GM23338 (cell line): ENCODE data around the gene FGA. TPM values are rescaled to one million over a fixed set of nuclear protein-coding genes. Genes with fewer than 3 reads are reported as not detected.

Experiments used
- ATAC-seq: fragments of 200-7000 bp; cut with Tn5 transposase; 3 replicates; pipeline ENCODE4 v1.9.1; 2020
- DNase-seq: peaks from one replicate; pipeline ENCODE4 v3.0.0-alpha.2; 2015; ENCODE audit warnings: low spot score
- H2AFZ ChIP-seq: fragments of 200-600 bp; sonication (generic); 2 replicates; pipeline ENCODE4 v1.8.0; 2016; ENCODE audit warnings: antibody characterized with exemption, mild to moderate bottlenecking, moderate library complexity
- H3F3A ChIP-seq: fragments of 200-600 bp; sonication (generic); replicated peaks from 2 replicates; pipeline ENCODE4 v1.8.0; 2017; ENCODE audit warnings: antibody characterized with exemption, mixed run types, low read depth
- H3K27ac ChIP-seq: fragments of 200-600 bp; sonication (generic); 2 replicates; pipeline ENCODE4 v1.6.1; 2016; ENCODE audit warnings: low read depth
- H3K27me3 ChIP-seq: fragments of 200-600 bp; sonication (generic); 2 replicates; pipeline ENCODE4 v1.8.0; 2016; ENCODE audit warnings: mild to moderate bottlenecking, mixed run types, moderate library complexity; ENCODE audit not compliant: insufficient read depth
- H3K36me3 ChIP-seq: fragments of 200-600 bp; sonication (generic); 2 replicates; pipeline ENCODE4 v1.8.0; 2016; ENCODE audit warnings: mild to moderate bottlenecking; ENCODE audit not compliant: insufficient read depth
- H3K4me1 ChIP-seq: fragments of 200-600 bp; sonication (generic); 2 replicates; pipeline ENCODE4 v1.8.0; 2016; ENCODE audit warnings: mild to moderate bottlenecking, moderate library complexity; ENCODE audit not compliant: insufficient read depth
- H3K4me2 ChIP-seq: fragments of 200-600 bp; sonication (generic); 2 replicates; pipeline ENCODE4 v1.7.1; 2017; ENCODE audit warnings: mixed run types
- H3K4me3 ChIP-seq: fragments of 200-600 bp; sonication (generic); 2 replicates; pipeline ENCODE4 v1.6.1; 2016; ENCODE audit warnings: mixed run types
- H3K79me2 ChIP-seq: fragments of 200-600 bp; sonication (generic); replicated peaks from 2 replicates; pipeline ENCODE4 v1.8.0; 2017; ENCODE audit warnings: mild to moderate bottlenecking; ENCODE audit not compliant: insufficient read depth
- H3K9me2 ChIP-seq: fragments of 200-600 bp; sonication (generic); 2 replicates; pipeline ENCODE4 v1.8.0; 2017; ENCODE audit not compliant: insufficient read depth
- H4K20me1 ChIP-seq: fragments of 200-600 bp; sonication (generic); replicated peaks from 2 replicates; pipeline ENCODE4 v1.8.0; 2017; ENCODE audit warnings: mild to moderate bottlenecking; ENCODE audit not compliant: insufficient read depth
- H3K27ac Mint-ChIP-seq: 2 replicates; pipeline ENCODE4 v1.8.0; 2020; ENCODE audit warnings: inconsistent platforms, mild to moderate bottlenecking, moderate library complexity, mixed read lengths
- H3K27me3 Mint-ChIP-seq: 3 replicates; pipeline ENCODE4 v1.8.0; 2022; ENCODE audit warnings: low read depth, mild to moderate bottlenecking, moderate library complexity, mixed read lengths, inconsistent platforms; ENCODE audit not compliant: insufficient read depth, poor library complexity
- H3K36me3 Mint-ChIP-seq: 3 replicates; pipeline ENCODE4 v1.8.0; 2021; ENCODE audit warnings: low read depth, mild to moderate bottlenecking, inconsistent platforms, moderate library complexity, mixed read lengths
- H3K4me1 Mint-ChIP-seq: 3 replicates; pipeline ENCODE4 v1.8.0; 2020; ENCODE audit warnings: mild to moderate bottlenecking, inconsistent platforms, mixed read lengths
- H3K4me3 Mint-ChIP-seq: 3 replicates; pipeline ENCODE4 v1.8.0; 2021; ENCODE audit warnings: moderate library complexity, mild to moderate bottlenecking, inconsistent platforms, mixed read lengths
- H3K9me3 Mint-ChIP-seq: 3 replicates; pipeline ENCODE4 v1.8.0; 2020; ENCODE audit warnings: moderate library complexity, mild to moderate bottlenecking, inconsistent platforms, mixed read lengths
- CREB1 ChIP-seq: fragments of 250-450 bp; sonication (Bioruptor Pico); IDR thresholded peaks from 2 replicates; pipeline ENCODE4 v1.5.0; 2020; ENCODE audit warnings: low read depth, mild to moderate bottlenecking, moderate library complexity
- CTCF ChIP-seq, 2 experiments: fragments of 200-600 bp in 1 of 2; sonication (generic) in 1 of 2; conservative IDR thresholded peaks; 2 replicates each; pipeline versions ENCODE4 v1.5.1 to v1.6.1; 2016 to 2017; ENCODE audit warnings: antibody characterized with exemption in 2 of 2, low read depth in 2 of 2, mild to moderate bottlenecking in 2 of 2, moderate library complexity in 1 of 2
- ETS1 ChIP-seq: IDR thresholded peaks from 2 replicates; pipeline ENCODE4 v1.6.1; 2016; ENCODE audit warnings: antibody characterized with exemption
- EZH2phosphoT487 ChIP-seq: fragments of 200-600 bp; sonication (generic); IDR thresholded peaks from one replicate; pipeline ENCODE4 v1.8.1; 2018; ENCODE audit warnings: antibody characterized with exemption; ENCODE audit not compliant: unreplicated experiment
- NANOG ChIP-seq: IDR thresholded peaks from 2 replicates; pipeline ENCODE4 v1.6.1; 2016; ENCODE audit warnings: antibody characterized with exemption, borderline replicate concordance
- POLR2AphosphoS5 ChIP-seq: IDR thresholded peaks from 2 replicates; pipeline ENCODE4 v1.6.1; 2016; ENCODE audit warnings: antibody characterized with exemption, low read depth
- REST ChIP-seq: IDR thresholded peaks from one replicate; pipeline ENCODE4 v1.6.1; 2018; ENCODE audit warnings: antibody characterized with exemption; ENCODE audit not compliant: unreplicated experiment
- ZNF331 ChIP-seq: fragments of 250-450 bp; sonication (Bioruptor Pico); IDR thresholded peaks from 2 replicates; pipeline ENCODE4 v1.5.0; 2020; ENCODE audit warnings: low read depth, mild to moderate bottlenecking, moderate library complexity
- ZNF462 ChIP-seq: fragments of 250-450 bp; sonication (Bioruptor Pico); IDR thresholded peaks from 2 replicates; pipeline ENCODE4 v1.5.0; 2020; ENCODE audit warnings: mild to moderate bottlenecking, moderate library complexity
- polyA plus RNA-seq: library from polyadenylated mRNA; unstranded; fragments of >200 nt; fragmentation: Nextera tagmentation; extraction: Ambion mirVana; gene quantifications from 2 replicates; pipeline ENCODE4 v1.2.1, GENCODE V29; 2016
- total RNA-seq: library from RNA; depleted of rRNA; stranded (reverse); fragments of >200 nt; shearing (Covaris generic); gene quantifications from 2 replicates; pipeline ENCODE4 v1.2.3, GENCODE V29; 2014

Gene FGA
- total and polyA plus RNA-seq, 2 experiments from 2014 or later: not detected

- TF ChIP-seq ZNF462 (CRISPR knock-in tag) (no peak), CTCF (conservative IDR thresholded peaks at IDR 0.05; ENCODE audit: low read depth in 2 of 2) (no peak), EZH2phosphoT487 (no peak), NANOG (no peak), ZNF331 (CRISPR knock-in tag) (no peak)
Observed at GRCh38 chr4:154562697-154563254, 27.8 kb downstream of the FGA start, which contains the start of gene FGB (continued).

GRCh38 chr4:154560824-154561231 lies 29.7 kb downstream of the FGA start:
- Mint-ChIP-seq H3K4me3 (no peak overlapping the region), H3K27me3 (no peaks in the 10 kb centered on the region), H3K4me1 (no peaks in the 10 kb centered on the region; the same call in 2 of the 3 replicates), H3K9me3 (no peaks in the 10 kb centered on the region), H3K27ac (no peak overlapping the region), H3K36me3 (no peaks in the 10 kb centered on the region)
- no peaks in the 10 kb centered on the region for H3K9me2 ChIP-seq
- H3K27ac ChIP-seq: no peak overlapping the region
- no peaks in the 10 kb centered on the region for H3K36me3 ChIP-seq
- no peaks in the 10 kb centered on the region for H3F3A ChIP-seq
- ATAC-seq (no peak), DNase-seq (no peak)
- H3K4me3 ChIP-seq: no peak overlapping the region
- no peaks in the 10 kb centered on the region for H4K20me1 ChIP-seq
- no peak overlapping the region for H2AFZ ChIP-seq
- H3K79me2 ChIP-seq: no peaks in the 10 kb centered on the region
- H3K27me3 ChIP-seq: no peaks in the 10 kb centered on the region
- no peak overlapping the region for H3K4me2 ChIP-seq
- H3K4me1 ChIP-seq: no peaks in the 10 kb centered on the region
- TF ChIP-seq NANOG (no peak), ETS1 (no peak), CREB1 (CRISPR knock-in tag) (no peak), ZNF331 (CRISPR knock-in tag) (no peak), CTCF (conservative IDR thresholded peaks at IDR 0.05; ENCODE audit: low read depth in 2 of 2) (no peak), POLR2AphosphoS5 (no peak), REST (no peak), EZH2phosphoT487 (no peak)
